Measurements from ENCODE around the gene BICDL2.
"Not testable (repeated sequence)": the region's sequence is repeated elsewhere in the genome, so short reads cannot be mapped to it uniquely, and the experiment has no call there.

BICDL2 gene

GRCh38 chr16:3065069-3065741 is 28.5 kb upstream of the BICDL2 start, which contains the start of gene IL32:
Gene IL32 (plus strand): TSS chr16:3065640. CDS start chr16:3065812, 172 bp downstream.
- DNase-seq (ENCODE audit: low read depth, low spot score) = no peak

- DNase-seq (ENCODE audit: low read depth, low spot score) = no peak
Observed at GRCh38 chr16:3063625-3064386, 27.1 kb upstream of the BICDL2 start.

- no peak for DNase-seq (ENCODE audit: low read depth, low spot score)
Observed at GRCh38 chr16:3062553-3062952, 25.8 kb upstream of the BICDL2 start.

GRCh38 chr16:3060339-3061127 is 23.8 kb upstream of the BICDL2 start:
- DNase-seq (ENCODE audit: low read depth, low spot score) = no peak

GRCh38 chr16:3059723-3060242 is 23.0 kb upstream of the BICDL2 start:
- DNase-seq (ENCODE audit: low read depth, low spot score) = no peak

- DNase-seq (ENCODE audit: low read depth, low spot score) = no peak
Observed at GRCh38 chr16:3059041-3059722, 22.4 kb upstream of the BICDL2 start.

- no peak for DNase-seq (ENCODE audit: low read depth, low spot score)
Observed at GRCh38 chr16:3058139-3059030, 21.6 kb upstream of the BICDL2 start.

GRCh38 chr16:3057181-3058138 is 20.7 kb upstream of the BICDL2 start:
- DNase-seq (ENCODE audit: low read depth, low spot score) = no peak

GRCh38 chr16:3056336-3057180 is 19.8 kb upstream of the BICDL2 start:
- no peak for DNase-seq (ENCODE audit: low read depth, low spot score)

GRCh38 chr16:3055734-3056115 is 19.0 kb upstream of the BICDL2 start:
- DNase-seq (ENCODE audit: low read depth, low spot score) = not testable (repeated sequence)

- no peak for DNase-seq (ENCODE audit: low read depth, low spot score)
Observed at GRCh38 chr16:3054965-3055733, 18.4 kb upstream of the BICDL2 start.

GRCh38 chr16:3053330-3053710 is 16.6 kb upstream of the BICDL2 start:
- DNase-seq (ENCODE audit: low read depth, low spot score) = not testable (repeated sequence)

- DNase-seq (ENCODE audit: low read depth, low spot score) = not testable (repeated sequence)
Observed at GRCh38 chr16:3052571-3053329, 16.0 kb upstream of the BICDL2 start.

- DNase-seq (ENCODE audit: low read depth, low spot score) = no peak
Observed at GRCh38 chr16:3051494-3051893, 14.8 kb upstream of the BICDL2 start.

GRCh38 chr16:3051009-3051408 is 14.3 kb upstream of the BICDL2 start:
- no peak for DNase-seq (ENCODE audit: low read depth, low spot score)

- no peak for DNase-seq (ENCODE audit: low read depth, low spot score)
Observed at GRCh38 chr16:3050487-3050886, 13.7 kb upstream of the BICDL2 start.

- no peak for DNase-seq (ENCODE audit: low read depth, low spot score)
Observed at GRCh38 chr16:3049921-3050481, 13.3 kb upstream of the BICDL2 start.

Measured in iPS DF 19.7 (cell line).